Parathyroid adenoma (tissue), 2 donors: ENCODE measurements around the gene FBXL22.

Experiments used
- H2AFZ ChIP-seq: fragments of 300-600 bp; sonication (generic); one replicate; pipeline ENCODE4 v1.7.0; 2017; ENCODE audit warnings: antibody characterized with exemption, mild to moderate bottlenecking
- H3K27ac ChIP-seq: fragments of 300-600 bp; sonication (generic); one replicate; pipeline ENCODE4 v1.7.0; 2017
- H3K27me3 ChIP-seq: fragments of 300-600 bp; sonication (generic); one replicate; pipeline ENCODE4 v1.7.0; 2017; ENCODE audit warnings: low read length; ENCODE audit not compliant: control insufficient read depth, insufficient read depth
- H3K36me3 ChIP-seq: fragments of 300-600 bp; sonication (generic); one replicate; pipeline ENCODE4 v1.7.0; 2017; ENCODE audit warnings: low read length; ENCODE audit not compliant: control insufficient read depth, insufficient read depth
- H3K4me1 ChIP-seq: fragments of 300-600 bp; sonication (generic); one replicate; pipeline ENCODE4 v1.7.0; 2017; ENCODE audit warnings: control low read depth
- H3K4me2 ChIP-seq: fragments of 300-600 bp; sonication (generic); one replicate; pipeline ENCODE4 v1.7.0; 2017; ENCODE audit warnings: low read length
- H3K4me3 ChIP-seq: fragments of 300-600 bp; sonication (generic); one replicate; pipeline ENCODE4 v1.7.0; 2017; ENCODE audit warnings: low read depth, low read length
- H3K79me2 ChIP-seq: fragments of 300-600 bp; sonication (generic); one replicate; pipeline ENCODE4 v1.7.0; 2017; ENCODE audit warnings: control low read depth
- H3K9ac ChIP-seq: fragments of 300-600 bp; sonication (generic); one replicate; pipeline ENCODE4 v1.7.0; 2017; ENCODE audit warnings: mild to moderate bottlenecking
- H3K9me3 ChIP-seq: fragments of 300-600 bp; sonication (generic); one replicate; pipeline ENCODE4 v1.7.0; 2017; ENCODE audit warnings: low read length; ENCODE audit not compliant: control insufficient read depth
- CTCF ChIP-seq: fragments of 300-600 bp; sonication (generic); IDR thresholded peaks from one replicate; pipeline ENCODE4 v1.7.0; 2017; ENCODE audit warnings: antibody characterized with exemption, mild to moderate bottlenecking
- donor health status: primary hyperparathyroidism.

Gene FBXL22

DNA sequence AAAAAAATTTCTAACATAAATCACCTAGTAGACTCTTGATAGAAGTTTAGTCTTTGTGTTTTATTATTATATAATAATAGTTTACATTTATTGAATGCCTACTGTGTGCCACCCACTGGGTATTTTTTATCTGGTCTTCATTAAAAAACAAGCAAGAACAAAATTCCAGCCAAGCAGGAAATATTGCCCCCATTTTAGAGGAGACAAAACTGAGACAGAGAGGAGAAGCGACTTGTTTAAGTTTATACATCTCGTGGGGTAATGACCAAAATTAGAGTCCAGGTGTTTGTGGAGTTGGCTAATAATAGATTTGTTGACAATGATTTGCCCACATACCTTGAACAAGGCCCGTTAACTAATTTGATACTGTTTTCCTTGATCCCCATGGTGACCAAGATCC lies 33.1 kb upstream of the FBXL22 start:
- Histone ChIP-seq H3K36me3 (no peaks in the 10 kb centered on the region), H3K9ac (no peak overlapping the region), H3K4me1 (no peaks in the 10 kb centered on the region), H3K4me2 (no peak overlapping the region), H3K27me3 (no peaks in the 10 kb centered on the region), H3K9me3 (no peaks in the 10 kb centered on the region), H3K79me2 (no peaks in the 10 kb centered on the region), H2AFZ (no peak overlapping the region), H3K27ac (no peak overlapping the region), H3K4me3 (no peak overlapping the region)
- no peak for TF ChIP-seq CTCF

DNA sequence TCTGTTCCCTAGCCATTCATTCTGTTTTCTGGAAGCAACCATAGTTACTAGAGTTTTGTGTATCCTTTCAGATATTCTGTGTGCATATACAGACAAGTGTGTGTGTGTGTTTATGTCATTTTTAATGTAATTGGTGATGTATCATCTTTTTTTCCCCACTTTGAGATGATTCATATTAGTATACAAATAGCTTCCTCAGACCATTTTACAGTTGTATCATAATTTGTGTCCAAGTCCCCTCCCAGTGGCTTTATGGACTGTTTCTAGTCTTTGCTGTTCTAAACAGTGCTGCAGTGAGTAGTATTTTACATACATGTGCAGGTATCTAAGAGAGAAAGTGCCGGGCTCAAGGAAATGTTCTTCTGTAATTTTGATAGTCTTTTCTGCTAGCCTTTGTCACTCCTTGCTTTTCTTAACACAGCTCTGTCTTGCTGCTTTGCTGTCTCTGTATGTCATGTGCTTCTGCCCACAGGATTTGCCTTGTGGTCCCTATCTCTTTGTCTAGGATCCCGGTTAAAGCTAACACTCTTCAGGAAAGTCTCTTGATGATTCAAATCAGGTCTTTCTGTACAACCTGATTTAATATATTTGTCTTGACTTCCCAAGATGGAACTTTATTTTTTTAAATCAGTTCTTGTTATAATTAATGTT lies 31.5 kb upstream of the FBXL22 start:
- no peaks in the 10 kb centered on the region for H3K27me3 ChIP-seq
- no peaks in the 10 kb centered on the region for H3K36me3 ChIP-seq
- no peak for TF ChIP-seq CTCF

DNA sequence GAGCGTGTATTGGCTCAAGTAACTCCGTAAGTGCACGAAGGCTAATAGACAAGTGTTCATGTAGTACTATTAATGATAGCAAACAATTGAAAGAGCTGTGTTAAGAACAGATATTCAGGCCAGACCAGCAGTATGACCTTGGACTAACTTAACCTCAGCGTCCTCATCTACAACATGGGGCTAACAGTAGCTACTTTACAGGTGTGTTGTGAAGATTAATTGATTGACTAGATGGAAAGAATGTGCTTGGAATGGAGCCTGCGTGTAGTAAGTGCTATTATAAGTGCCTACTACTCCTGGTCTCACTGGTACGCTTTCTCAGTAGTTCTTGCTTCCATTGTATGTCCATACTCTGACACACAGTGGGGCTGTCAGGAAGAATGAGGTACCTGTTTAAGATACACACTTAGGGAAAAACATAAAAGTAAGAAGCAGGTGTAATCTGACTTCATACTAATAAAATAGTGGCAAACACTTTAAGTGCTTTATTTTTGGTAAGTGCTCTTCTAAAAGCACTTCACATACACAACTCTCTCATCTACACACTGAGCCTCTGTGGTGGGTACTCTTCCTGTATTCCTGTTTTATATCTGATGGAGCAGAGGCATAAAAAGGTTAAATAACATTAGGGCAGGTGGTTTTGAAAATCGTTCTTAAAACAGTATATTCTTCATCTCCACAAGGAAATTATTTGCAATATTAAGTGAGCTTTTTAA lies 24.3 kb upstream of the FBXL22 start:
- no peak for TF ChIP-seq CTCF
- H3K79me2 ChIP-seq, result no peaks in the 10 kb centered on the region
- no peak overlapping the region for H2AFZ ChIP-seq
- no peaks in the 10 kb centered on the region for H3K27me3 ChIP-seq
- no peak overlapping the region for H3K4me2 ChIP-seq
- no peak overlapping the region for H3K4me3 ChIP-seq
- no peak overlapping the region for H3K9ac ChIP-seq
- no peaks in the 10 kb centered on the region for H3K9me3 ChIP-seq
- H3K36me3 ChIP-seq, result no peaks in the 10 kb centered on the region
- no peaks in the 10 kb centered on the region for H3K4me1 ChIP-seq
- H3K27ac ChIP-seq, result no peak overlapping the region

More for the DNA sequence above, 31.5 kb upstream of the FBXL22 start:
- Histone ChIP-seq H3K4me2 (no peak overlapping the region), H3K79me2 (no peaks in the 10 kb centered on the region), H3K9ac (no peak overlapping the region), H3K4me3 (no peak overlapping the region), H3K27ac (no peak overlapping the region), H3K9me3 (no peaks in the 10 kb centered on the region), H2AFZ (no peak overlapping the region), H3K4me1 (no peaks in the 10 kb centered on the region)

- H3K36me3 ChIP-seq, result no peaks in the 10 kb centered on the region
- no peak for TF ChIP-seq CTCF
These were observed 23.7 kb upstream of the FBXL22 start for GRCh38 chr15:63573533-63573932.

DNA sequence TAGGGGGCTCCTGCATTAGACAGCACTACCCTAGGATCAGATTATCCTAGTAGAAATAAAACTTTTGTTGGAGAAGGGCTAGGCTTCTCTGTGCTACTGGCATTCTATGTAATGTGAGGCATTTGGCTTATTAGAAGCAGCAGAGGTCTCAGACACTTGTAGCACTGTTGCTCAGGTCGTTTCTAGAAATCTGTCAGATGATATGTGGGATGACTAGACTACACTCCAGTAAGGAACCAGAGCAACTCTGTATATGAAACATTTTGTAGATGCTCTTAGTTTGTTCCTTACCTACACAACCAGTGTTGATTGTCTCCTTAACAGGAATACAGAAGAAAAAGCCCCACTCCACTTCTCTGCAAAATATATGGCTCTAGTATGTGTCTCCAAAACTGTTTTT lies 21.9 kb upstream of the FBXL22 start:
- no peaks in the 10 kb centered on the region for H3K27me3 ChIP-seq
- no peak for TF ChIP-seq CTCF
- H3K4me1 ChIP-seq, result no peaks in the 10 kb centered on the region
- H3K4me3 ChIP-seq, result no peak overlapping the region
- no peaks in the 10 kb centered on the region for H3K9me3 ChIP-seq
- no peak overlapping the region for H3K4me2 ChIP-seq
- no peak overlapping the region for H2AFZ ChIP-seq
- no peak overlapping the region for H3K27ac ChIP-seq
- H3K36me3 ChIP-seq, result no peaks in the 10 kb centered on the region
- H3K79me2 ChIP-seq, result no peaks in the 10 kb centered on the region
- no peak overlapping the region for H3K9ac ChIP-seq

More at GRCh38 chr15:63573533-63573932, 23.7 kb upstream of the FBXL22 start:
- H3K4me2 ChIP-seq, result no peak overlapping the region
- H2AFZ ChIP-seq, result no peak overlapping the region
- H3K79me2 ChIP-seq, result no peaks in the 10 kb centered on the region
- no peak overlapping the region for H3K4me3 ChIP-seq
- no peaks in the 10 kb centered on the region for H3K27me3 ChIP-seq
- no peak overlapping the region for H3K27ac ChIP-seq
- no peaks in the 10 kb centered on the region for H3K4me1 ChIP-seq
- no peak overlapping the region for H3K9ac ChIP-seq
- no peaks in the 10 kb centered on the region for H3K9me3 ChIP-seq
